ENCODE data around the gene CEP89.
"Not testable (repeated sequence)": the region's sequence is repeated elsewhere in the genome, so short reads cannot be mapped to it uniquely, and the experiment has no call there.

The CEP89 gene

GRCh38 chr19:32887572-32888215 is 84.1 kb downstream of the CEP89 start:
- TF ChIP-seq EZH2 (IDR thresholded peaks at IDR 0.05; ENCODE audit: borderline replicate concordance, low read length) (no peak), CTCF (IDR thresholded peaks at IDR 0.05; ENCODE audit: low read length) (no peak)
- Histone ChIP-seq H3K9me3 (ENCODE audit: low read length) (peaks cover 3% of the 10 kb centered on the region; the same call in 1 of the 2 replicates), H4K20me1 (ENCODE audit: insufficient read depth, low read length) (no peaks in the 10 kb centered on the region), H3K9me2 (ENCODE audit: low read depth, low read length) (no peaks in the 10 kb centered on the region), H3K4me3 (ENCODE audit: low read depth, low read length, poor library complexity, severe bottlenecking) (no peak overlapping the region), H2AFZ (ENCODE audit: low read length) (no peak overlapping the region), H3K36me3 (ENCODE audit: insufficient read depth, low read length) (no peaks in the 10 kb centered on the region; the same call in 1 of the 2 replicates), H3K4me2 (ENCODE audit: low read length) (no peak overlapping the region), H3K9ac (ENCODE audit: low read length) (no peak overlapping the region), H3F3A (ENCODE audit: insufficient read depth, low read length) (no peaks in the 10 kb centered on the region), H3K27ac (ENCODE audit: low read depth, low read length, poor library complexity, severe bottlenecking) (no peak overlapping the region), H3K27me3 (ENCODE audit: insufficient read depth, low read length) (no peaks in the 10 kb centered on the region), H3K79me2 (ENCODE audit: insufficient read depth, low read length) (no peaks in the 10 kb centered on the region), H3K4me1 (ENCODE audit: insufficient read depth, low read length, severe bottlenecking) (no peaks in the 10 kb centered on the region)

- Histone ChIP-seq H3K9me3 (ENCODE audit: low read length) (no peaks in the 10 kb centered on the region), H2AFZ (ENCODE audit: low read length) (no peak overlapping the region)
- TF ChIP-seq CTCF (IDR thresholded peaks at IDR 0.05; ENCODE audit: low read length) (no peak), EZH2 (IDR thresholded peaks at IDR 0.05; ENCODE audit: borderline replicate concordance, low read length) (no peak)
These were observed 85.5 kb downstream of the CEP89 start for GRCh38 chr19:32886241-32886640.

DNA sequence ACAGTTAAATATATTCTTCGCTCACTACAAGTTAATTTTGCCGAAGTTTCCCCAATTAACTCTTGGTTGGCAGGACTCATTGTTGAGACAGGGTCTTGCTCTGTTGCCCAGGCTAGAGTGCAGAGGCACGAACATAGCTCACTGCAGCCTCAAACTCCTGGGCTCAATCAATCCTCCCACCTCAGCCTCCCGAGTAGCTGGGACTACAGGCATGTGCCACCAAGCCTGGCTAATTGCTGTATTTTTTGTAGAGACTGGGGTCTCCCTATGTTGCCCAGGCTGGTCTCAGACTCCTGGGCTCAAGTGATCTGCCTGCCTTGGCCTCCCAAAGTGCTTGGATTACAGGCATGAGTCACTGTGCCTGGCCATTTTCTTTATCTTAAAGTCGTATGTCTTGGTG is 86.5 kb downstream of the CEP89 start:
- H4K20me1 ChIP-seq (ENCODE audit: insufficient read depth, low read length); H3K4me2 ChIP-seq (ENCODE audit: low read length); H2AFZ ChIP-seq (ENCODE audit: low read length): not testable (repeated sequence)

More at GRCh38 chr19:32886241-32886640, 85.5 kb downstream of the CEP89 start:
- H3K9me2 ChIP-seq (ENCODE audit: low read depth, low read length): no peaks in the 10 kb centered on the region
- H3K9ac ChIP-seq (ENCODE audit: low read length): no peak overlapping the region
- H3K27me3 ChIP-seq (ENCODE audit: insufficient read depth, low read length): no peaks in the 10 kb centered on the region
- no peak overlapping the region for H3K27ac ChIP-seq (ENCODE audit: low read depth, low read length, poor library complexity, severe bottlenecking)
- H3F3A ChIP-seq (ENCODE audit: insufficient read depth, low read length): no peaks in the 10 kb centered on the region
- H3K4me2 ChIP-seq (ENCODE audit: low read length): no peak overlapping the region
- no peaks in the 10 kb centered on the region for H3K36me3 ChIP-seq (ENCODE audit: insufficient read depth, low read length)
- H3K4me1 ChIP-seq (ENCODE audit: insufficient read depth, low read length, severe bottlenecking): no peaks in the 10 kb centered on the region
- H4K20me1 ChIP-seq (ENCODE audit: insufficient read depth, low read length): no peaks in the 10 kb centered on the region
- no peaks in the 10 kb centered on the region for H3K79me2 ChIP-seq (ENCODE audit: insufficient read depth, low read length)
- H3K4me3 ChIP-seq (ENCODE audit: low read depth, low read length, poor library complexity, severe bottlenecking): no peak overlapping the region

GRCh38 chr19:32881766-32882165 is 90.0 kb downstream of the CEP89 start:
- Histone ChIP-seq H3K36me3 (ENCODE audit: insufficient read depth, low read length) (no peaks in the 10 kb centered on the region), H3K27me3 (ENCODE audit: insufficient read depth, low read length) (no peaks in the 10 kb centered on the region), H3K9me2 (ENCODE audit: low read depth, low read length) (no peaks in the 10 kb centered on the region), H3K9ac (ENCODE audit: low read length) (no peak overlapping the region), H4K20me1 (ENCODE audit: insufficient read depth, low read length) (no peaks in the 10 kb centered on the region), H3K4me2 (ENCODE audit: low read length) (no peak overlapping the region), H3K4me1 (ENCODE audit: insufficient read depth, low read length, severe bottlenecking) (no peaks in the 10 kb centered on the region), H3K9me3 (ENCODE audit: low read length) (no peaks in the 10 kb centered on the region), H3K27ac (ENCODE audit: low read depth, low read length, poor library complexity, severe bottlenecking) (no peak overlapping the region), H3K4me3 (ENCODE audit: low read depth, low read length, poor library complexity, severe bottlenecking) (no peak overlapping the region), H3K79me2 (ENCODE audit: insufficient read depth, low read length) (no peaks in the 10 kb centered on the region), H3F3A (ENCODE audit: insufficient read depth, low read length) (no peaks in the 10 kb centered on the region), H2AFZ (ENCODE audit: low read length) (no peak overlapping the region)
- TF ChIP-seq EZH2 (IDR thresholded peaks at IDR 0.05; ENCODE audit: borderline replicate concordance, low read length) (no peak), CTCF (IDR thresholded peaks at IDR 0.05; ENCODE audit: low read length) (no peak)

More for the DNA sequence above, 86.5 kb downstream of the CEP89 start:
- H3F3A ChIP-seq (ENCODE audit: insufficient read depth, low read length); H3K4me3 ChIP-seq (ENCODE audit: low read depth, low read length, poor library complexity, severe bottlenecking); H3K79me2 ChIP-seq (ENCODE audit: insufficient read depth, low read length); H3K4me1 ChIP-seq (ENCODE audit: insufficient read depth, low read length, severe bottlenecking); H3K9me3 ChIP-seq (ENCODE audit: low read length); H3K27ac ChIP-seq (ENCODE audit: low read depth, low read length, poor library complexity, severe bottlenecking); H3K9me2 ChIP-seq (ENCODE audit: low read depth, low read length); H3K9ac ChIP-seq (ENCODE audit: low read length); H3K36me3 ChIP-seq (ENCODE audit: insufficient read depth, low read length); H3K27me3 ChIP-seq (ENCODE audit: insufficient read depth, low read length): not testable (repeated sequence)
